CD4-positive, CD25-positive, alpha-beta regulatory T cell (primary cell): ENCODE data around the gene SMG1. TPM values are rescaled to one million over a fixed set of nuclear protein-coding genes. Genes with fewer than 3 reads are reported as not detected.

Experiments used
- polyA plus RNA-seq, 4 donors: library from polyadenylated mRNA; unstranded; fragments of 300-500 nt; fragmentation: Illumina TruSeq; gene quantifications; one replicate each; pipeline ENCODE4 v1.2.3, GENCODE V29; 2021
- total RNA-seq: library from RNA; stranded (reverse); gene quantifications from one replicate; pipeline ENCODE4 v1.2.3, GENCODE V29; 2022

The SMG1 gene
- total and polyA plus RNA-seq, 5 donors from 2014 or later: 9.2 to 200 (median 11.8) TPM

Other genes with a start within 250 kb of the SMG1 start
- gene RPS15A, start 136.1 kb downstream of the SMG1 start, total RNA-seq: 2,539 TPM
- gene RPS15A, start 136.1 kb downstream of the SMG1 start, polyA plus RNA-seq: 1,000 to 10,000 TPM; 2,846 to 4,681 (median 4,057) TPM
- 110 TPM for gene ARL6IP1, start 124.9 kb downstream of the SMG1 start, total RNA-seq
- 100 to 1,000 TPM; 279 to 374 (median 304) TPM for gene ARL6IP1, start 124.9 kb downstream of the SMG1 start, polyA plus RNA-seq
- gene TMC7, start 57.5 kb upstream of the SMG1 start, total RNA-seq: not detected
- under 1 TPM in 1 of 4 donors, not detected in 3; 0.10 TPM for gene TMC7, start 57.5 kb upstream of the SMG1 start, polyA plus RNA-seq
- gene COQ7, start 141.2 kb upstream of the SMG1 start, total RNA-seq: 13.1 TPM
- gene COQ7, start 141.2 kb upstream of the SMG1 start, polyA plus RNA-seq: 10 to 100 TPM; 17.1 to 19.3 (median 18.6) TPM
- 0.15 TPM for gene ITPRIPL2, start 187.6 kb upstream of the SMG1 start, total RNA-seq
- 1 to 10 TPM in 1 of 4 donors, under 1 TPM in 2, not detected in 1; 0.18 to 1.1 (median 0.21) TPM for gene ITPRIPL2, start 187.6 kb upstream of the SMG1 start, polyA plus RNA-seq
- not detected for gene SYT17, start 241.8 kb upstream of the SMG1 start, total RNA-seq
- under 1 TPM in 1 of 4 donors, not detected in 3; 0.25 TPM for gene SYT17, start 241.8 kb upstream of the SMG1 start, polyA plus RNA-seq